GM20000 (cell line): ENCODE results near the gene SYNCRIP.

Source experiments
- DNase-seq: peaks from one replicate; pipeline ENCODE4 v3.0.0; 2012; ENCODE audit warnings: low spot score
- TF ChIP-seq, protein P1 (sequence below): IDR thresholded peaks from 2 replicates; pipeline ENCODE4 v1.5.1; 2012; ENCODE audit warnings: mild to moderate bottlenecking, control low read depth; ENCODE audit errors: extremely low read depth, missing control alignments

Gene SYNCRIP

GRCh38 chr6:85680388-85680787, 37.7 kb upstream of the SYNCRIP start:
- no peak for DNase-seq

DNA sequence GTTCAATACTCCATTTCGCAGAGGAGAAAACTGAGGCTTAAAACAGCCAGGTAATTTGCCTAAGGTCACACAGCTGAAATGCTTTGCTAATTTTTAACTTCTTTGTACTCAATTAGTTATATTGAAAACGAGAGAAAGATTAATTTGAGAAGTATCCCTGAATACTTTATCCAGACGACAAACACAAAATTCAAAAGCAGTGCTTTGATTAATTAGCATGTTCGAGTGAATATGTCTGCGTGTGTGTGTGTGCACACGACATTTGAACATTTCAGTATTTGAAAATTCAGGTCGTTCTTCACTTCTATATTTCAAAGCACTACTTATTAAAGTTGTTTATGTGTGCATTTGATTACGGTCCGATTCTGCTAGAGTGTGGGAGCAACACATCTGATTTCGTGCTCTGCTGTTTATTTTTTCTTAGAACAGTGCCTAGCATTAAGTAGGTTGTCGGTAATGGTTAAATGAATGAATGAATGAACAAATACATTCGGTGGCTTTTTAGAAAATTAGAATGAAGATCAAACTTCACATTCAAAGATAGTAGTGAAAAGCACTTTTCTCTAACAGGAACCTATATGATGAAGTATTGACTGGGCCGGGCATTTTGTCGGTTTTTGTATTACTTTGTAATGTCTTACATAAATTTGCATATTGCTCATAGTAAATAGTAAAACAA, 36.9 kb upstream of the SYNCRIP start:
- no peak for DNase-seq
- TF ChIP-seq, protein P1, sequence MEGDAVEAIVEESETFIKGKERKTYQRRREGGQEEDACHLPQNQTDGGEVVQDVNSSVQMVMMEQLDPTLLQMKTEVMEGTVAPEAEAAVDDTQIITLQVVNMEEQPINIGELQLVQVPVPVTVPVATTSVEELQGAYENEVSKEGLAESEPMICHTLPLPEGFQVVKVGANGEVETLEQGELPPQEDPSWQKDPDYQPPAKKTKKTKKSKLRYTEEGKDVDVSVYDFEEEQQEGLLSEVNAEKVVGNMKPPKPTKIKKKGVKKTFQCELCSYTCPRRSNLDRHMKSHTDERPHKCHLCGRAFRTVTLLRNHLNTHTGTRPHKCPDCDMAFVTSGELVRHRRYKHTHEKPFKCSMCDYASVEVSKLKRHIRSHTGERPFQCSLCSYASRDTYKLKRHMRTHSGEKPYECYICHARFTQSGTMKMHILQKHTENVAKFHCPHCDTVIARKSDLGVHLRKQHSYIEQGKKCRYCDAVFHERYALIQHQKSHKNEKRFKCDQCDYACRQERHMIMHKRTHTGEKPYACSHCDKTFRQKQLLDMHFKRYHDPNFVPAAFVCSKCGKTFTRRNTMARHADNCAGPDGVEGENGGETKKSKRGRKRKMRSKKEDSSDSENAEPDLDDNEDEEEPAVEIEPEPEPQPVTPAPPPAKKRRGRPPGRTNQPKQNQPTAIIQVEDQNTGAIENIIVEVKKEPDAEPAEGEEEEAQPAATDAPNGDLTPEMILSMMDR = no peak

More at GRCh38 chr6:85680388-85680787, 37.7 kb upstream of the SYNCRIP start:
- TF ChIP-seq, protein P1 = no peak

- DNase-seq = peak; percentile 96
- TF ChIP-seq, protein P1 = no peak
Measured at GRCh38 chr6:85678602-85679444, 36.1 kb upstream of the SYNCRIP start.

GRCh38 chr6:85678026-85678601, 35.4 kb upstream of the SYNCRIP start:
- no peak for DNase-seq
- TF ChIP-seq, protein P1 = no peak

DNA sequence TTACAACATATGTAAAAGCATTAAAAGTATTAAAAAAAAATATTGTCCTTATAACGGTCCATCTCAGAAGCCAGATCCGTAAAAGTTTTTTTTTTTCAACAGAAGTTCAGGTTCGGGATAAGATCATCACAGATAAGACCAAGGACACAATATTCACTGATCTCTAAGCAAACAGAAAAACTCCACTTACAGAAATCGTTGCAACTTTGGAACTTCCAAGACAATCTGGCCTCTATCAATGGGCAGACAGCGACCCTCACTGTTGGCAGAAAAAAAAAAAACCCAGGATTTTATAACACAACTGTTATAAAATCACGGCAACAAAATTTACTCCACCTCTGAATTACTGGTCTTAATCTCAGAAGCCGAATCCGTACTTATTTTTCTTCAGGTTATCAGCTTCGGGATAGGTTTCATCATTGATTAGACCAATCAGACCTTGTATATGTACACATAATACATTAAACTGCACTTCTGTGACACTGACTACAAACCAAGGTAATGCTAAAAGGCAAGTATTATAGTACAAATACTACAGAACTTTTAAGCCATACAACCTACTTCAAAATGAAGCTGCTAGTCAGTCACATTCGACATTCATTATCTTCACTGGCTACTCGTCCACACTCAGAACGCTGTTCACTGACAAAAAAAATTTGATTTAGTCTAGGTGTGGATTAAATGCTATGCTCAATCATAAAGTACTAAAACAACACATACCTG, 34.7 kb upstream of the SYNCRIP start:
- TF ChIP-seq, protein P1 = peak; percentile 11
- no peak for DNase-seq

DNA sequence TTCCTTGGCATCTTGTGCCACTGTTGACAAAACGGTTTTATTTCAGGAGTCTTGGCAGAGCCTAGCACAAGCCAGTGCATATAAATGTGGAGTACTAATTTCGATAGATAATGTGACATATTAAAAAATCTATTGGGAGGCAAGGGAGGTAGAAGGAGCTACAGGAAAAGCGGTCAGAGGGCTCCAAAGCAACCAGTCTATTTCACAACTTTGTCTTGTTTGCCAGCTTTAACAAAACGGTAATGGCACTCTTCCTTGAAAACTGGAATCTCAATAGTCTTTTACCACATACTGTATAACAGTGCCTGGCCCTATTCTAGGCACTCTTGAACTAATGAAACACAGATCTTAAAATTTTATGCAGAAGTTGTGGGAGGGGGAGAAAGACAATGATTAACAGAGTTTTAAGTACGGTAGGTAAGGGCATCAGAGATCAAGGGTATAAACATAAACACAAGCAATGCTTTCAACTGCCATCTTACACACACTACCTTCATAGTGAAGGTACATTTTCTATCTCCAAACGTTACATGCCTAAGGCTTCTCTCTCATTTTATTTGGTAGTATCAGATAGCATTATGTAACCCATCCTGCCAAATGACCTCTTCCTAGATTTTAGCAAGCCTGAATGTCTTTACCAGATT, 33.5 kb upstream of the SYNCRIP start:
- no peak for DNase-seq
- TF ChIP-seq, protein P1 = no peak
